Peyer's patch (tissue), 4 donors: ENCODE measurements around the gene TIMM8A. TPM values are rescaled to one million over a fixed set of nuclear protein-coding genes. Genes with fewer than 3 reads are reported as not detected.

Experiments used
- DNase-seq, 3 donors: peaks; one replicate each; pipeline ENCODE4 v3.0.0-alpha.2; 2017 to 2019
- H3K27ac ChIP-seq, 4 donors: fragments of 200-600 bp; sonication (generic); one replicate each; pipeline ENCODE4 v1.5.1; 2016 to 2019
- H3K27me3 ChIP-seq, 2 donors: fragments of 200-600 bp; sonication (generic); one replicate each; pipeline ENCODE4 v1.5.1; 2019
- H3K36me3 ChIP-seq, 3 donors: fragments of 200-600 bp; sonication (generic); one replicate each; pipeline ENCODE4 v1.5.1; 2016 to 2019
- H3K4me1 ChIP-seq, 4 donors: fragments of 200-600 bp; sonication (generic); one replicate each; pipeline ENCODE4 v1.5.1; 2016 to 2019
- H3K4me3 ChIP-seq, 4 donors: fragments of 200-600 bp; sonication (generic); 1 replicate in 3 of 4; 2 replicates in 1 of 4; pipeline ENCODE4 v1.5.1; 2016 to 2019; ENCODE audit warnings: mild to moderate bottlenecking in 1 of 4
- H3K9me3 ChIP-seq, 4 donors: fragments of 200-600 bp; sonication (generic); one replicate each; pipeline ENCODE4 v1.5.1; 2016 to 2019; ENCODE audit warnings: mild to moderate bottlenecking in 1 of 4
- POLR2A ChIP-seq, 2 donors: fragments of 450-650 bp; IDR thresholded peaks; one replicate each; pipeline ENCODE4 v1.5.1; 2017; ENCODE audit warnings: antibody characterized with exemption in 2 of 2, mild to moderate bottlenecking in 2 of 2, moderate library complexity in 2 of 2
- total RNA-seq, 4 donors: library from RNA; depleted of rRNA; stranded (reverse); fragments of >200 nt; gene quantifications; one replicate each; pipeline ENCODE4 v1.1.0, GENCODE V29; 2016
- TF ChIP-seq, protein P1 (sequence below), 6 experiments: fragments of 450-650 bp in 4 of 6; fragments of 200-600 bp in 2 of 6; sonication (generic) in 1 of 6; IDR thresholded peaks; one replicate each; pipeline ENCODE4 v1.5.1; 2017 to 2019; ENCODE audit warnings: antibody characterized with exemption in 6 of 6, mild to moderate bottlenecking in 3 of 6, moderate library complexity in 1 of 6

Gene TIMM8A
- total RNA-seq, 4 donors from 2014 or later: 5.2 to 11.6 (median 10.1) TPM

DNA sequence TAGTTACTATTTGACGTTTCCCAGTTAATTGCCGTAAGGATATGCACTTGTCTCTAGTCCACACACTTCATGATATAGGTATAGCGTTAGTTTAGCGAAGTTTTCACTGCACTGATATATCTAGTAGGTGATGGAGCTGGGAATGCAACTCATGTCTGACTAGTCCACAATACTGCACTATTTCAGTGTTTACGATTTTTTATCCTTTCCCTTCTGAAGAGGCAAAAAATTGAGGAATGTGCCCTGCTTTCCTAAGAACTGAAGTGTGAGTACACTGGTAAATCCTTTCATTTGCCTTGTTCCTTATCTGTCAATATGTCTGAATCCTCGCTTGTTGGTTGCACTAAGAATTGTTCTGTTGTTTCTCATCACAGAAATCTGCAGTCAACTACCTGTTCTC, 43.3 kb upstream of the TIMM8A start:
- Histone ChIP-seq H3K36me3 (no peaks in the 10 kb centered on the region), H3K4me3 (peak overlapping the region; percentile 43 to 68 (median 56)), H3K9me3 (no peaks in the 10 kb centered on the region), H3K27me3 (no peaks in the 10 kb centered on the region), H3K27ac (peak overlapping the region in 3 of 4 donors; percentile 73 to 82 (median 73)), H3K4me1 (no peaks in the 10 kb centered on the region)
- no peak for DNase-seq
- TF ChIP-seq POLR2A (IDR thresholded peaks at IDR 0.05): no peak
- TF ChIP-seq, protein P1, sequence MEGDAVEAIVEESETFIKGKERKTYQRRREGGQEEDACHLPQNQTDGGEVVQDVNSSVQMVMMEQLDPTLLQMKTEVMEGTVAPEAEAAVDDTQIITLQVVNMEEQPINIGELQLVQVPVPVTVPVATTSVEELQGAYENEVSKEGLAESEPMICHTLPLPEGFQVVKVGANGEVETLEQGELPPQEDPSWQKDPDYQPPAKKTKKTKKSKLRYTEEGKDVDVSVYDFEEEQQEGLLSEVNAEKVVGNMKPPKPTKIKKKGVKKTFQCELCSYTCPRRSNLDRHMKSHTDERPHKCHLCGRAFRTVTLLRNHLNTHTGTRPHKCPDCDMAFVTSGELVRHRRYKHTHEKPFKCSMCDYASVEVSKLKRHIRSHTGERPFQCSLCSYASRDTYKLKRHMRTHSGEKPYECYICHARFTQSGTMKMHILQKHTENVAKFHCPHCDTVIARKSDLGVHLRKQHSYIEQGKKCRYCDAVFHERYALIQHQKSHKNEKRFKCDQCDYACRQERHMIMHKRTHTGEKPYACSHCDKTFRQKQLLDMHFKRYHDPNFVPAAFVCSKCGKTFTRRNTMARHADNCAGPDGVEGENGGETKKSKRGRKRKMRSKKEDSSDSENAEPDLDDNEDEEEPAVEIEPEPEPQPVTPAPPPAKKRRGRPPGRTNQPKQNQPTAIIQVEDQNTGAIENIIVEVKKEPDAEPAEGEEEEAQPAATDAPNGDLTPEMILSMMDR (IDR thresholded peaks at IDR 0.05): no peak

DNA sequence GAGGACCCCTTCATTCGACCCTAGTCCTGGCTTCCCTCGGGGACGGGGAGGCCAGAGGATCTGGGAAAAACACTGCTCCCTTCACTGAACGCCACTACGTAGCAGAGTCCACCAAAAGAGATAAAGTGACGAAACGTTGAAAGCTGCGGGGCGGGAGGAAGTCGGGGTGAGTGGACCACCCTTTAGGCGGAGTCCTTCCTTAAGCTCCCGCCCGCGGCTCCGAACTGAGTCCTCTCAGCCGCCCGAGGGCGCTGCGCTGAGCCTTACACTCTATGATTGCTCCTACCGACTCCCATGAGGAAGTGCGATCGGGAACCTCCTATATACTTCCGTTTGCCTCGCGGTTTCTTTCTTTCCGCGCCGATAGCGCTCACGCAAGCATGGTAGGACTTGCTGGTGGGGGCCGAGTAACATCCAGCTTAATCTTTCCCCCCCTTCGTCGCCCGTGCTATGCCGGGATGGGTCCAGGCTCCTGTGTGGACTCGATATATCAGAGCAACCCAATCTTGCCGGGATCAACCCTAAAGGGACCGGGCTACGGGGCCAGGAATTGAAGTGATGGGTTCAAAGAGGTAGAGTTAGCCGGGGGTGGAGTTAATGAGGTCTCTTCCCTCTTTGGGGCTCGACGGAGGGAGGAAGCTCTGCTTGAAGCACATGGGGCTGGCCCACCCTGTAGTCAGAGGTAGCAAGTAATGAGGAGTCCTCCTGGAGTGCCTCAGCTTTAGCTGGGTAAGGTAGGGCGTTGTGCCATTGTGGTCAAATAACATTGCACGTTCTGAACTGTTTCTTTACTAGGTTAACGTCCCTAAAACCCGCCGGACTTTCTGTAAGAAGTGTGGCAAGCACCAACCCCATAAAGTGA, 42.4 kb upstream of the TIMM8A start, which contains the start of gene RPL36A:
TSS of gene RPL36A (plus strand) at position 348 of the 862 bp plus-strand sequence. CDS start at position 381, 33 bp downstream.
- H3K4me1 ChIP-seq: no peaks in the 10 kb centered on the region
- no peaks in the 10 kb centered on the region for H3K27me3 ChIP-seq
- peak; percentile 85 to 95 (median 85) for DNase-seq
- no peaks in the 10 kb centered on the region for H3K36me3 ChIP-seq
- peak within 1 kb of the TSS; percentile 43 to 68 (median 56) for H3K4me3 ChIP-seq
- peak within 1 kb of the TSS; percentile 63 to 82 (median 73) for H3K27ac ChIP-seq
- H3K9me3 ChIP-seq: no peaks in the 10 kb centered on the region
- TF ChIP-seq, protein P1 (IDR thresholded peaks at IDR 0.05): peak; percentile 37 to 77 (median 62)
- TF ChIP-seq POLR2A (IDR thresholded peaks at IDR 0.05): peak; percentile 77 to 88

DNA sequence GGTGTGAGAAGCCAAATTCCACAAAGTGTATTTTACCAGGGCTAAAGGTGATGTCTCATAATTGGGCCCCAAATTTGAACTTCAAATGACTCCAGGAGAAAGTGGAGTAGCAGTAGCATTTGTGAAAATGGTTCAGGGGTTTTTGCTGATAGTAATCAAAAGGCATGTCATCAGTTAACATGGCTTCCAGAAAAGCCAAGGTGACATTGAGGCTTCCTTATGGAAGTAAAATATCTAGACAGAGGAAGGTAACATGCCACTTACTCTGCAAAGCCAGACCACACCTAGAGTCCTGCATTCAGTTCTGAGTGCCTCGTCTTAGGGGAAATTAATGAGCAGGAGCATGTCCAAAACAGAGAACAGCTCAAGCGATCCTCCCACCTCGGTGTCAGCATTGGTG, 40.1 kb upstream of the TIMM8A start:
- Histone ChIP-seq H3K36me3 (no peaks in the 10 kb centered on the region), H3K27ac (no peak overlapping the region), H3K27me3 (no peaks in the 10 kb centered on the region), H3K4me3 (no peak overlapping the region), H3K4me1 (no peaks in the 10 kb centered on the region), H3K9me3 (no peaks in the 10 kb centered on the region)
- TF ChIP-seq, protein P1 (IDR thresholded peaks at IDR 0.05): no peak
- TF ChIP-seq POLR2A (IDR thresholded peaks at IDR 0.05): no peak
- no peak for DNase-seq

DNA sequence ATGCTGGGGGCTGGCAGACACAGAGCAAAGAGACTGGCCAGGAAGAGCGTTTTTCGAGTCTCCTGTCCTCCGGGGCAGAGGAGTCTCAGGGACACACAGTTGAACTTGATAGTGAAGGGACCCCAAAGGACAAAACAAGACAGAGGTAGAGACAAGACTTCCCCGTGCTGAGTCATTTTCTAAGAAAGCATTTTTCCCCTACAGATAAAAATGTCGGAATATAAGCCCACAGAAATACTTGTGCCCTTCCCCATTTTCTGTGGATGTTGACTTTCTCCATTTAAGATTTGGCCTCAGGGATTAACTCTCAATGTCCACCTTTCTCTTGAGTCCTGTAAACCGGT, 38.0 kb upstream of the TIMM8A start:
- no peaks in the 10 kb centered on the region for H3K9me3 ChIP-seq
- peak overlapping the region in 2 of 4 donors; percentile 46 to 65 for H3K27ac ChIP-seq
- DNase-seq: no peak
- no peaks in the 10 kb centered on the region for H3K36me3 ChIP-seq
- H3K27me3 ChIP-seq: no peaks in the 10 kb centered on the region
- TF ChIP-seq, protein P1 (IDR thresholded peaks at IDR 0.05): no peak
- TF ChIP-seq POLR2A (IDR thresholded peaks at IDR 0.05): no peak
- no peak overlapping the region for H3K4me3 ChIP-seq
- no peaks in the 10 kb centered on the region for H3K4me1 ChIP-seq

DNA sequence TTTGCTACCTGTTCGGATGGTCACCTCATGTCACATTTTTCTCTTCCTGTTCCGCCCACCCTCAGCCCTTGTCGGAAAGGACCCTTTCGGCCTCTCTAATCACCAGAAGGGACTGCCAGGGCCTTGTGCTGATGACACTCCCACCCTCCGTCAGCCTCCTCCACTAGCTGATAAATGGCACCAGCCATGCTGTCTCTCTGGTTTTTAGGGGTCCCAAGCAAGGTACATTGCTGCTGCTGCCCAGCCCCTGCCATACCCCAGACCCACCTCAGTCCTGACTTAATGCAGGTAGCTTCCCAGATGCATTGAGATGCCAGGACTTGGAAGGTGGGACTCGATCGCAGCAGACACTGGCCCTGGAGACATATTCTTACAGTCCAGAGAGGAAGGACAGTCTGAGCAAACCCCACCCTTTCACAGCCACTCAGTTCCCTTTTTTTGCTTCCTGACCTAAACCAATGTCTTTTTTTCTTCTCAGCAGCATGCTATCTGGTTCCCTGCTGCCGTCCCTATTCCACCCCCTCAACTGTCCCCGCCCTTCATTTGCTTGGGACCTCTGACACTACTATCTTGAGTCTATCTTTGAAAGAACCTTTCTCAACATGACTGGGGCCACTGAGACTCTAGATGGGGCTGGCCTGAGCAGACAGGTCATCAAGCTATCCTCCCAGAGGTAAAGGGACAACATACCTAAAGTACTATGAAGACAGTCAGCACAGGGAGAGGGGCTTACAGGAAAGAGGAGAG, 37.4 kb upstream of the TIMM8A start, which contains the start of gene BTK:
TSS of gene BTK (minus strand) at position 397 of the 747 bp plus-strand sequence. CDS start 10,907 bp downstream, outside the sequence.
- H3K27ac ChIP-seq: peak within 1 kb of the TSS in 2 of 4 donors; percentile 46 to 65
- TF ChIP-seq, protein P1 (IDR thresholded peaks at IDR 0.05): no peak
- no peak for TF ChIP-seq POLR2A (IDR thresholded peaks at IDR 0.05)
- DNase-seq: peak in 2 of 3 donors; percentile 63 to 66
- H3K4me1 ChIP-seq: no peaks in the 10 kb centered on the region
- H3K27me3 ChIP-seq: no peaks in the 10 kb centered on the region
- H3K9me3 ChIP-seq: no peaks in the 10 kb centered on the region
- no peaks in the 10 kb centered on the region for H3K36me3 ChIP-seq
- H3K4me3 ChIP-seq: peak within 1 kb of the TSS in 3 of 4 donors; percentile 11 to 26 (median 18)
